ENCODE measurements around the gene MTIF2. TPM values are rescaled to one million over a fixed set of nuclear protein-coding genes. Genes with fewer than 3 reads are reported as not detected.
"Not testable (repeated sequence)": the region's sequence is repeated elsewhere in the genome, so short reads cannot be mapped to it uniquely, and the experiment has no call there.

MTIF2 gene
- total and polyA plus RNA-seq, 8 donors = 7.1 to 32.1 (median 21.1) TPM

GRCh38 chr2:55228226-55228563 lies 40.8 kb downstream of the MTIF2 start:
- Histone ChIP-seq H3K27ac (peak overlapping the region in 3 of 5 donors; percentile 2 to 63 (median 3)), H3K27me3 (no peaks in the 10 kb centered on the region), H3K36me3 (peaks cover 0 to 5% (median 0%) of the 10 kb centered on the region in 4 donors), H3K9me3 (no peaks in the 10 kb centered on the region), H3K4me1 (peaks cover under 1 to 42% (median 25%) of the 10 kb centered on the region in 4 donors), H3K4me3 (no peak overlapping the region)
- intact Hi-C loops (cut with DNase I; ENCODE audit: low total_unique reads) = no loop called here
- DNase-seq = no peak
- TF ChIP-seq POLR2AphosphoS5 (IDR thresholded peaks at IDR 0.05) (no peak), CTCF (IDR thresholded peaks at IDR 0.05) (no peak), EP300 (IDR thresholded peaks at IDR 0.05) (no peak), POLR2A (IDR thresholded peaks at IDR 0.05) (no peak)

- 60 to 77% (median 72%) methylated on average over 7 of the region's 7 CpGs for WGBS, 5 donors
- Histone ChIP-seq H3K4me1 (peaks cover 0 to 46% (median 28%) of the 10 kb centered on the region in 4 donors), H3K27ac (peak overlapping the region in 3 of 5 donors; percentile 2 to 63 (median 3))
- H3K9me3 ChIP-seq; H3K36me3 ChIP-seq; intact Hi-C loops (cut with DNase I; ENCODE audit: low total_unique reads); H3K4me3 ChIP-seq; H3K27me3 ChIP-seq: not testable (repeated sequence)
- DNase-seq = peak in 1 of 2 donors; percentile 22
Observed at GRCh38 chr2:55227437-55228225, 41.4 kb downstream of the MTIF2 start.

- no peak for TF ChIP-seq POLR2AphosphoS5 (IDR thresholded peaks at IDR 0.05)
- no peak for TF ChIP-seq POLR2A (IDR thresholded peaks at IDR 0.05)
- TF ChIP-seq CTCF (IDR thresholded peaks at IDR 0.05) = no peak
- TF ChIP-seq EP300 (IDR thresholded peaks at IDR 0.05) = no peak
- H3K9me3 ChIP-seq = no peaks in the 10 kb centered on the region
- H3K27ac ChIP-seq = peak overlapping the region in 1 of 5 donors; percentile 95
- 86 to 92% (median 89%) methylated on average over 17 to 19 of the region's 19 CpGs for WGBS, 5 donors
- no peak overlapping the region for H3K4me3 ChIP-seq
- intact Hi-C loops (cut with DNase I; ENCODE audit: low total_unique reads) = no loop called here
- H3K36me3 ChIP-seq = peaks cover 0 to 5% (median 0%) of the 10 kb centered on the region in 4 donors
- no peaks in the 10 kb centered on the region for H3K27me3 ChIP-seq
- peaks cover 0 to 36% (median 18%) of the 10 kb centered on the region in 4 donors for H3K4me1 ChIP-seq
- DNase-seq = no peak
Observed at GRCh38 chr2:55225481-55226020, 43.5 kb downstream of the MTIF2 start.

GRCh38 chr2:55224761-55225261 lies 44.2 kb downstream of the MTIF2 start:
- Histone ChIP-seq H3K4me1 (peaks cover 0 to 35% (median 17%) of the 10 kb centered on the region in 4 donors), H3K36me3 (peaks cover 0 to 5% (median 0%) of the 10 kb centered on the region in 4 donors), H3K27me3 (no peaks in the 10 kb centered on the region), H3K4me3 (no peak overlapping the region), H3K27ac (peak overlapping the region in 3 of 5 donors; percentile 5 to 95 (median 94)), H3K9me3 (no peaks in the 10 kb centered on the region)
- no peak for TF ChIP-seq CTCF (IDR thresholded peaks at IDR 0.05)
- TF ChIP-seq EP300 (IDR thresholded peaks at IDR 0.05) = no peak
- TF ChIP-seq POLR2A (IDR thresholded peaks at IDR 0.05) = no peak
- TF ChIP-seq POLR2AphosphoS5 (IDR thresholded peaks at IDR 0.05) = no peak
- peak in 1 of 2 donors; percentile 11 for DNase-seq
- 63 to 83% (median 76%) methylated on average over 12 to 19 of the region's 19 CpGs for whole genome bisulfite sequencing, 5 donors
- intact Hi-C loops (cut with DNase I; ENCODE audit: low total_unique reads) = no loop called here

Measured in stomach (tissue), 9 donors.